AG04450 (cell line): ENCODE data around the gene CMSS1. TPM values are rescaled to one million over a fixed set of nuclear protein-coding genes. Genes with fewer than 3 reads are reported as not detected.

Experiments used
- CTCF ChIA-PET: fragments of 300-600, 350-600 bp; formaldehyde crosslinking; extraction: SDS; loops from one replicate; lab custom pipeline; 2022; ENCODE audit warnings: antibody characterized with exemption, inconsistent platforms; lab: Charles Lee
- POLR2A ChIA-PET: fragments of 350-600 bp; formaldehyde crosslinking; extraction: SDS; loops from one replicate; lab custom pipeline; 2021; ENCODE audit warnings: antibody characterized with exemption, inconsistent platforms; lab: Yijun Ruan, JAX
- DNase-seq: peaks from one replicate; pipeline ENCODE4 v3.0.0-alpha.2; 2011; ENCODE audit warnings: low read depth, low spot score
- H3K27ac ChIP-seq: one replicate; pipeline ENCODE4 v1.5.1; 2012; ENCODE audit warnings: low read depth, low read length, control low read depth
- H3K27me3 ChIP-seq: one replicate; pipeline ENCODE4 v1.6.0; 2012; ENCODE audit warnings: low read length; ENCODE audit not compliant: control insufficient read depth, insufficient read depth
- H3K4me3 ChIP-seq: 2 replicates; pipeline ENCODE4 v1.5.1; 2011; ENCODE audit warnings: mild to moderate bottlenecking, low read depth, low read length, control low read depth
- H3K9me3 ChIP-seq: 2 replicates; pipeline ENCODE4 v1.5.1; 2012; ENCODE audit warnings: low read length; ENCODE audit not compliant: control insufficient read depth, insufficient read depth
- polyA plus RNA-seq: library from polyadenylated mRNA; depleted of rRNA; stranded (reverse); fragments of >200 nt; gene quantifications from 2 replicates; pipeline ENCODE4 v1.2.3, GENCODE V29; 2011
- TF ChIP-seq, protein P1 (sequence below): IDR thresholded peaks from 2 replicates; pipeline ENCODE4 v1.5.1; 2011; ENCODE audit warnings: low read depth, low read length, control low read depth, inconsistent platforms

The CMSS1 gene
- polyA plus RNA-seq, 1 experiment, result 15.7 TPM

DNA sequence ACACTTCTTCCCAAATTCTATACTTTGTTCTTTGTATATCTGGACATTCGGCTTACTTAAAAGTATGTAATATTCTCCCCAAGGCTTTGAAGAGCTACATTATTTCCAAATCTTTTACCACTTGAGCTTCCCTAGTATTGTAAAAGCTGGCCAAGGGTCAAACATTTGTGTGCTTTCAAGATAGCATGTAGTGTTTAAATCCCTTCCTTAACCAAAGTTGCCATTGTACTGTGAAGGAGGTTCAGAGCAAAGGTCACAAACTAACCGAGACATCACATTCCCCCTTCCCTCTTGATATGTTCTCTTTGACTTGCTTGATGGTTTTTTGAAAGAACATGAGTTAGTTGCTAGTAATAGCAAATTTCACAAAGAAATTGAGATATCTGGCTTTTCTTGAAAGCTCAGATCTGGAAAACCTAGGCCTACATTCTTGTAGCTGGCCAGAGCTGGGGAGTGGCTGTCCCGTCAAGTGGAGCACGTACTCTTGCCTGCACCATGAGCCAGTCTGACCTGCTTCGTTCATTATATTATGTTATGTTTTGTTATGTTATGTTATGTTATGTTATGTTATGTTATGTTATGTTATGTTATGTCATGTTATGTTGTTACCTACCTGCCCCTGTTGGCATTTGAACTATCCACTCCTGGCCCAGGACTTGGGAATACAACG, 236.4 kb downstream of the CMSS1 start:
- ChIA-PET POLR2A (no interaction called here), CTCF (interaction anchor here (1.8 kb wide), 1 partner anchor 15 kb away, joined by 6 read pairs; no protein-coding TSS in a partner anchor)
- no peaks in the 10 kb centered on the region for H3K27me3 ChIP-seq
- no peak for DNase-seq
- H3K27ac ChIP-seq, result no peak overlapping the region
- H3K9me3 ChIP-seq, result no peaks in the 10 kb centered on the region; the same call in 1 of the 2 replicates
- no peak overlapping the region for H3K4me3 ChIP-seq
- TF ChIP-seq, protein P1, sequence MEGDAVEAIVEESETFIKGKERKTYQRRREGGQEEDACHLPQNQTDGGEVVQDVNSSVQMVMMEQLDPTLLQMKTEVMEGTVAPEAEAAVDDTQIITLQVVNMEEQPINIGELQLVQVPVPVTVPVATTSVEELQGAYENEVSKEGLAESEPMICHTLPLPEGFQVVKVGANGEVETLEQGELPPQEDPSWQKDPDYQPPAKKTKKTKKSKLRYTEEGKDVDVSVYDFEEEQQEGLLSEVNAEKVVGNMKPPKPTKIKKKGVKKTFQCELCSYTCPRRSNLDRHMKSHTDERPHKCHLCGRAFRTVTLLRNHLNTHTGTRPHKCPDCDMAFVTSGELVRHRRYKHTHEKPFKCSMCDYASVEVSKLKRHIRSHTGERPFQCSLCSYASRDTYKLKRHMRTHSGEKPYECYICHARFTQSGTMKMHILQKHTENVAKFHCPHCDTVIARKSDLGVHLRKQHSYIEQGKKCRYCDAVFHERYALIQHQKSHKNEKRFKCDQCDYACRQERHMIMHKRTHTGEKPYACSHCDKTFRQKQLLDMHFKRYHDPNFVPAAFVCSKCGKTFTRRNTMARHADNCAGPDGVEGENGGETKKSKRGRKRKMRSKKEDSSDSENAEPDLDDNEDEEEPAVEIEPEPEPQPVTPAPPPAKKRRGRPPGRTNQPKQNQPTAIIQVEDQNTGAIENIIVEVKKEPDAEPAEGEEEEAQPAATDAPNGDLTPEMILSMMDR, result no peak

DNA sequence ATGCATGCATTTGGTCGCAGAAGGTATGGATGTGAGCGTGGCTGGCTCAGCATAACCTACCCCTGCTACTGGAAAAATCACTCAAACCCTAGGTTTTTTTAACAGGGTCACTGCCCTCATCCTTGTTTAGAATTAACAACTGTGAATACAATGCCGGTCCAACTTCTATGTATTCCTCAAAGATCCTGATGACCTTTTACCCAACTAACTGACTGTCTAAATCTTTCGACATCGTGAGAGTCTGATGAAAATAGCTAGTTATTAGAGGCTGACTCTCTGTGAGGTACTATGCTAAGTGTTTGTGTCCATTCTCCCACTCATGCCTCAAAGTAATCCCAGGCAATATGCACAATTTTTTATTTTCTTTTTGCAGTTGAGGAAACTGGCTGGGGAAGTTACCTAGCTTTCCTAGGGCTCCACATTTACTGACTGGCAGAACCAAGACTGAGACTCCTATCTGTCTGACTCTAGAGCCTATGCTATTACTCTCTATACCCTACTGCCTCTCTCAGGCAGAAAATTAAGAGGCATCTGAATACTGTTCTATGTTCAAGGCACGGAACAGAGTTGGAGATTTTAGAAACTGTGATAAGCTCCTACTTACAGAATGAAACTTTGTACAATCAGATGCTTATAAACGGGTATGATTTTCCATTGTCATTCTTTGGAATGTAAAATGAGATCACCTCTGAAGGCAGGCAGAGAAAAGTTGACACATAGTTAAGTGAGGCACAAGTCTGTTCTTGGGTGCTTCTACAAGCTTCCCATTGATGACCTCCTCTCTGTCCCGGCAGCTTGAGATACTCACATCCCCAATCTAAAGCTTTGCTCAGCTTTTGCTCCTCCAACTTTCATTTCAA, 240.3 kb downstream of the CMSS1 start:
- TF ChIP-seq, protein P1, result no peak
- ChIA-PET POLR2A (interaction anchor here (0.9 kb wide), 1 partner anchor 15 kb away, joined by 3 read pairs; no protein-coding TSS in a partner anchor), CTCF (interaction anchor here (1.3 to 2.8 kb wide), 3 partner anchors 11 to 215 kb away, joined by 3 to 12 read pairs (median 4); no protein-coding TSS in a partner anchor)
- Histone ChIP-seq H3K9me3 (no peaks in the 10 kb centered on the region; the same call in 1 of the 2 replicates), H3K4me3 (no peak overlapping the region), H3K27ac (no peak overlapping the region), H3K27me3 (no peaks in the 10 kb centered on the region)
- DNase-seq, result no peak

DNA sequence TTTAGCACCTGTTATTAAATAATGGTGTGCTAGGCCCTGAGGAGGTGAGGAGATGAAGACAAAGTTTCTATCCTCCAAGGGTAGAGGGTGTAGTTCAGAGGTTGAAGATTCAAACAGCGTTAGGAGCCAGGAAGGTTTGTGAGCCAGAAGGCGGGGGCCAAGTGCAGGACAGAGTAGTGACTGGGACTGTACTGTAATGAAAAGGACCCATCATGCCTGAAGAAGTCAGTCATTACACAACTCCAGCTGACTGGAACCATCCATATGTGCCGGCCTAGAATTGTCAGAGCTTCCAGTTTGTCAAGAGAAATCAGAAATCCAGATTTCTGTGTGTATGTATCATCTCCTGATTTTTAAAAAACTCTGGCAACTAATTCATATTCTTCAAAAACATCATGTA, 241.8 kb downstream of the CMSS1 start:
- DNase-seq, result no peak
- Histone ChIP-seq H3K27ac (no peak overlapping the region), H3K4me3 (no peak overlapping the region), H3K9me3 (no peaks in the 10 kb centered on the region; the same call in 1 of the 2 replicates), H3K27me3 (no peaks in the 10 kb centered on the region)
- ChIA-PET POLR2A (interaction anchor here (0.6 kb wide), 1 partner anchor 213 kb away, joined by 3 read pairs; no protein-coding TSS in a partner anchor), CTCF (interaction anchor here (1.3 kb wide), 1 partner anchor 195 kb away, joined by 4 read pairs; no protein-coding TSS in a partner anchor)
- TF ChIP-seq, protein P1, result no peak

DNA sequence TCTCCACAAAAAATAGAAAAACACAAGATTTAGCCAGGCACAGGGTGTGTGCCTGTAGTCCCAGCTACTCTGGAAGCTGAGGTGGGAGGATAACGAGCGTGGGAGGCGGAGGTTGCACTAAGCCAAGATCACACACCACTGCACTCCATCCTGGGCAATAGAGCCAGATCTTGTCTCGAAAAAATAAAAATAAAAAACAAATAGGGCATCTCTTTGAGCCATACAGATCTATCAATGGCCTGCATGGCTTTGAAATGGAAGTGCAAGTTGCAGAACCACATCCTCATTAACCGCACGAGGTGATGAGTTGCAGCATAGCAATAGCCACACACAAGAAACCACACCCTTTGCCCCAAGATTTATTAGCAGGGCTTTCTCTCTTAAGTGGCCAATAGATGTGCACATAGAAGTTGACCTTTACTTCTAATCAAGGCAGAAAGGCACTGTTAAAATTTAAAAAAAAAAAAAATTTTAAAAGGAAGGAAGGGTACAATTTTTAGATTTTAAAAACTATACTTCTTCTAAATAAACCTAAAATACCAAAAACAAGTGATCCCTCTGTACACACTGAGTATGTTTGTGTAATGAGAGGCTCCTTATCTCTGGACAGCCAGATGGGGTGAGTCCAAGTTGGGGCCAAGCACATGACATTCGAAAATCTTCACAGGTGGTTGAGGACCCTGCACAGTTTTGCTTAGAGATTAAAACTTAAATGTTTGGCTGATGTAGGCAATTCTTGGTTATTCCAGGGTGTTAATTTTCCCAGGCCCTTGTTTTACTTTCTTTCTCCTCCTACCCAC, 243.2 kb downstream of the CMSS1 start:
- TF ChIP-seq, protein P1, result no peak
- DNase-seq, result no peak
- no peaks in the 10 kb centered on the region for H3K27me3 ChIP-seq
- POLR2A ChIA-PET, result no interaction called here
- no peak overlapping the region for H3K4me3 ChIP-seq
- CTCF ChIA-PET, result interaction anchor here (1.1 kb wide), 2 partner anchors 193 to 217 kb away, joined by 3 to 4 read pairs; no protein-coding TSS in a partner anchor
- no peaks in the 10 kb centered on the region; the same call in 1 of the 2 replicates for H3K9me3 ChIP-seq
- no peak overlapping the region for H3K27ac ChIP-seq
